ENCODE results near the gene GNG13.
"Not testable (repeated sequence)": the region's sequence is repeated elsewhere in the genome, so short reads cannot be mapped to it uniquely, and the experiment has no call there.

The GNG13 gene

GRCh38 chr16:760065-760464 is 40.5 kb downstream of the GNG13 start:
- DNase-seq = no peak

GRCh38 chr16:759110-759910 is 41.2 kb downstream of the GNG13 start:
- no peak for DNase-seq

- DNase-seq = no peak
These were observed 44.1 kb downstream of the GNG13 start for GRCh38 chr16:756428-756827.

GRCh38 chr16:754656-755055 is 45.9 kb downstream of the GNG13 start:
- DNase-seq = no peak

GRCh38 chr16:754121-754607 is 46.4 kb downstream of the GNG13 start:
- DNase-seq = not testable (repeated sequence)

- no peak for DNase-seq
These were observed 48.6 kb downstream of the GNG13 start for GRCh38 chr16:752007-752312.

GRCh38 chr16:751152-752006 is 49.2 kb downstream of the GNG13 start:
- DNase-seq = no peak

GRCh38 chr16:750485-750884 is 50.0 kb downstream of the GNG13 start:
- DNase-seq = no peak

- no peak for DNase-seq
These were observed 51.5 kb downstream of the GNG13 start for GRCh38 chr16:749010-749409.
